K562 (cell line): ENCODE data around the gene OR14J1. TPM values are rescaled to one million over a fixed set of nuclear protein-coding genes. Genes with fewer than 3 reads are reported as not detected.
"Not testable (repeated sequence)": the region's sequence is repeated elsewhere in the genome, so short reads cannot be mapped to it uniquely, and the experiment has no call there.

Experiments used
- ATAC-seq: fragments of 200-7000 bp; cut with Tn5 transposase; 3 replicates; pipeline ENCODE4 v1.9.1; 2020; ENCODE audit warnings: moderate library complexity
- BruUV-seq: library from RNA; stranded (reverse); fragments of 400-500 nt; replicated peaks from 2 replicates; lab custom pipeline; 2021; lab: Mats Ljungman, UMichigan
- CTCF ChIA-PET: fragments of 300-600 bp; formaldehyde crosslinking; extraction: SDS; loops from one replicate; lab custom pipeline; 2021; ENCODE audit warnings: low intra/inter-chr PET ratio; lab: Yijun Ruan, JAX
- POLR2A ChIA-PET: fragments of 300-600, 350-650 bp; sonication (Branson Sonifier 250); formaldehyde crosslinking; extraction: SDS; loops from one replicate; lab custom pipeline; 2021; ENCODE audit warnings: antibody characterized with exemption, inconsistent platforms; lab: Yijun Ruan, JAX
- DNase-seq, 4 experiments: peaks; one replicate each; pipeline versions ENCODE4 v3.0.0 to v3.0.0-alpha.2; 2011 to 2018; ENCODE audit warnings: low spot score in 3 of 4, mixed read lengths in 3 of 4; ENCODE audit errors: extremely low read depth in 1 of 4
- FAIRE-seq: peaks from 2 replicates; lab custom pipeline; 2011; peaks lifted over from hg19 to GRCh38; lab: Jason Lieb, UNC
- H2AFZ ChIP-seq: 2 replicates; pipeline ENCODE4 v1.6.0; 2011; ENCODE audit warnings: low read depth, low read length, control low read depth, inconsistent platforms
- H3K27ac ChIP-seq: fragments of 200-600 bp; 3 replicates; pipeline ENCODE4 v1.8.0; 2011; ENCODE audit warnings: low read depth, mild to moderate bottlenecking, control low read depth, inconsistent platforms, low read length, moderate library complexity, mixed read lengths; ENCODE audit errors: extremely low read depth
- H3K27me3 ChIP-seq, 2 experiments: fragments of 300-600 bp in 1 of 2; 2 replicates in 1 of 2; 3 replicates in 1 of 2; pipeline versions ENCODE4 v1.6.0 to v1.8.0; 2011; ENCODE audit warnings: inconsistent platforms in 2 of 2, low read length in 2 of 2, mild to moderate bottlenecking in 1 of 2, mixed read lengths in 1 of 2, moderate library complexity in 1 of 2; ENCODE audit not compliant: control insufficient read depth in 2 of 2, insufficient read depth in 2 of 2
- H3K36me3 ChIP-seq: fragments of 300-600 bp; 3 replicates; pipeline ENCODE4 v1.8.0; 2011; ENCODE audit warnings: mild to moderate bottlenecking, low read length, inconsistent platforms; ENCODE audit not compliant: control insufficient read depth, insufficient read depth
- H3K4me1 ChIP-seq, 2 experiments: fragments of 200-600 bp in 1 of 2; replicated peaks in 1 of 2; 2 replicates in 1 of 2; 3 replicates in 1 of 2; pipeline versions ENCODE4 v1.5.1 to v1.8.0; 2011; ENCODE audit warnings: inconsistent platforms in 2 of 2, low read length in 2 of 2, mild to moderate bottlenecking in 1 of 2, mixed read lengths in 1 of 2, moderate library complexity in 1 of 2; ENCODE audit not compliant: control insufficient read depth in 2 of 2, insufficient read depth in 2 of 2
- H3K4me2 ChIP-seq: 2 replicates; pipeline ENCODE4 v1.6.1; 2011; ENCODE audit warnings: low read length, control low read depth, inconsistent platforms, mixed read lengths; ENCODE audit not compliant: insufficient read depth
- H3K4me3 ChIP-seq: fragments of 200-600 bp; sonication (generic), shearing (Covaris generic); 2 replicates; pipeline ENCODE4 v1.5.1; 2016; ENCODE audit warnings: control low read depth, inconsistent platforms
- H3K79me2 ChIP-seq: fragments of 200-600 bp; 3 replicates; pipeline ENCODE4 v1.8.0; 2011; ENCODE audit warnings: low read length, inconsistent platforms; ENCODE audit not compliant: control insufficient read depth, insufficient read depth
- H3K9ac ChIP-seq, 2 experiments: 2 replicates each; pipeline versions ENCODE4 v1.6.0 to v1.6.1; 2011; ENCODE audit warnings: low read depth in 2 of 2, low read length in 2 of 2, control low read depth in 1 of 2, inconsistent platforms in 1 of 2, mild to moderate bottlenecking in 1 of 2, mixed read lengths in 1 of 2; ENCODE audit not compliant: insufficient read depth in 1 of 2
- H3K9me1 ChIP-seq: one replicate; pipeline ENCODE4 v1.6.0; 2011; ENCODE audit warnings: inconsistent platforms, mild to moderate bottlenecking, low read length, moderate library complexity; ENCODE audit not compliant: control insufficient read depth, insufficient read depth
- H3K9me3 ChIP-seq: replicated peaks from 2 replicates; pipeline ENCODE4 v1.5.1; 2011; ENCODE audit warnings: low read depth, low read length, inconsistent platforms; ENCODE audit not compliant: control insufficient read depth, insufficient read depth
- H4K20me1 ChIP-seq: replicated peaks from 2 replicates; pipeline ENCODE4 v1.6.1; 2011; ENCODE audit warnings: low read length, inconsistent platforms, mixed read lengths; ENCODE audit not compliant: control insufficient read depth, insufficient read depth
- C11orf30 ChIP-seq: fragments of 450-650 bp; IDR thresholded peaks from 2 replicates; pipeline ENCODE4 v1.6.1; 2016; ENCODE audit warnings: low read depth, mild to moderate bottlenecking
- MAFF ChIP-seq: IDR thresholded peaks from 2 replicates; pipeline ENCODE4 v1.6.1; 2012; ENCODE audit warnings: low read length, improper control_type of control experiment
- MAFG ChIP-seq: fragments of 450-650 bp; conservative IDR thresholded peaks from 2 replicates; pipeline ENCODE4 v1.6.1; 2016; ENCODE audit warnings: missing genetic modification characterization, missing compliant biosample characterization
- NFYB ChIP-seq: IDR thresholded peaks from 2 replicates; pipeline ENCODE4 v1.6.1; 2011; ENCODE audit warnings: mild to moderate bottlenecking, moderate library complexity; ENCODE audit not compliant: insufficient read length; ENCODE audit errors: extremely low read depth
- ZNF146 ChIP-seq: IDR thresholded peaks from one replicate; pipeline ENCODE4 v1.6.1; 2018; ENCODE audit warnings: missing compliant biosample characterization; ENCODE audit not compliant: unreplicated experiment
- ZNF316 ChIP-seq: fragments of 450-650 bp; IDR thresholded peaks from 2 replicates; pipeline ENCODE4 v1.6.1; 2016
- WGBS: fragments of 100-300 bp; shearing (Covaris generic); methylation state at CpG from one replicate; pipeline ENCODE4 v1.1.6; 2016; ENCODE audit warnings: low coverage, mixed read lengths; ENCODE audit not compliant: insufficient coverage; ENCODE audit errors: missing lambda C conversion rate; 5-methylcytosine and 5-hydroxymethylcytosine counted together
- in situ Hi-C: fragments of 300-500 bp; cut with MboI; formaldehyde crosslinking; loops from 4 replicates; pipeline ENCODE4 v1.15.0; 2018; ENCODE audit warnings: inconsistent platforms, mixed read lengths
- intact Hi-C: fragments of 100-400 bp; cut with micrococcal nuclease; formaldehyde crosslinking; loops from 2 replicates; pipeline ENCODE4 v1.14.2; 2022
- polyA plus RNA-seq, 8 experiments: library from polyadenylated mRNA; depleted of rRNA in 4 of 8; stranded (reverse) in 5 of 8; unstranded in 3 of 8; fragments of >200 nt; fragmentation: Nextera tagmentation in 2 of 8; fragmentation: Illumina TruSeq in 1 of 8; extraction: Ambion mirVana in 2 of 8; extraction: Trizol in 1 of 8; gene quantifications; 2 replicates each; pipeline versions ENCODE4 v1.2.1 to v1.2.3, GENCODE V29; 2011 to 2014; ENCODE audit warnings: inconsistent platforms in 1 of 8, missing spikeins in 1 of 8
- total RNA-seq, 7 experiments: library from RNA; depleted of rRNA in 6 of 7; stranded (reverse); fragments of >200 nt in 6 of 7; fragmentation: Illumina TruSeq in 2 of 7; extraction: Trizol in 2 of 7; gene quantifications; 2 replicates each; pipeline versions ENCODE4 v1.2.1 to v1.2.3, GENCODE V29; 2011 to 2021; ENCODE audit warnings: low replicate concordance in 1 of 7

OR14J1 gene
- total and polyA plus RNA-seq, 9 of the 15 experiments (the other 6 are each of a cell fraction or from before 2014, with no cell fraction given) = not detected

GRCh38 chr6:29345380-29345779 is 43.9 kb downstream of the OR14J1 start:
- no peak for DNase-seq
- H3K36me3 ChIP-seq = no peaks in the 10 kb centered on the region
- FAIRE-seq = no peak
- no peaks in the 10 kb centered on the region for H4K20me1 ChIP-seq
- no peak for ATAC-seq
- no peaks in the 10 kb centered on the region for H3K4me1 ChIP-seq
- TF ChIP-seq C11orf30 (peak; percentile 77), MAFF (peak; percentile 41; the same call in 1 of the 2 replicates), ZNF316 (peak; percentile 90), MAFG (tag) (peak; percentile 72), NFYB (no peak)
- intact Hi-C loops = no loop called here
- no peak overlapping the region for H3K27ac ChIP-seq
- H3K4me2 ChIP-seq = no peak overlapping the region
- H3K9ac ChIP-seq = no peak overlapping the region
- H3K9me1 ChIP-seq = no peaks in the 10 kb centered on the region
- POLR2A ChIA-PET = interaction anchor here (0.6 kb wide), 1 partner anchor 791 kb away, joined by 3 read pairs; no protein-coding TSS in a partner anchor
- in situ Hi-C loops = no loop called here
- H3K79me2 ChIP-seq = no peaks in the 10 kb centered on the region
- H2AFZ ChIP-seq = no peak overlapping the region
- CTCF ChIA-PET = no interaction called here
- H3K4me3 ChIP-seq = no peak overlapping the region
- WGBS = 0% methylated on average over 3 of the region's 3 CpGs
- no peaks in the 10 kb centered on the region for H3K9me3 ChIP-seq
- BruUV-seq = no TSS peak
- H3K27me3 ChIP-seq = no peaks in the 10 kb centered on the region

DNA sequence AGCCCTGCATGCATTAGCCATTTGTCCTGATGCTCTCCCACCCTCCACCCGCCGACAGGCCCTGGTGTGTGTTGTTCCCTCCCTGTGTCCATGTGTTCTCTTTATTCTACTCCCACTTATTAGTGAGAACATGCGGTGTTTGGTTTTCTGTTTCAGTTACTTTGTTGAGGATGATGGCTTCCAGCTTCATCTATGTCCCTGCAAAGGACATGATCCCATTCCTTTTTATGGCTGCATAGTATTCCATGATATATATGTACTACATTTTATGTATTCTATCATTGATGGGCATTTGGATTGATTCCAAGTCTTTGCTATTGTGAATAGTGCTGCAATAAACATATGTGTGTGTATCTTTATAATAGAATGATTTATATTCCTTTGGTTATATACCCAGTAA is 47.8 kb downstream of the OR14J1 start:
- H3K27ac ChIP-seq, FAIRE-seq, H4K20me1 ChIP-seq, H3K9me1 ChIP-seq, CTCF ChIA-PET, BruUV-seq, ATAC-seq, H3K36me3 ChIP-seq, intact Hi-C loops, POLR2A ChIA-PET, in situ Hi-C loops, H3K9ac ChIP-seq, H3K4me2 ChIP-seq, DNase-seq, H3K4me1 ChIP-seq, H3K9me3 ChIP-seq, H3K79me2 ChIP-seq, H3K4me3 ChIP-seq, H2AFZ ChIP-seq, H3K27me3 ChIP-seq: not testable (repeated sequence)
- peak; percentile 63 for TF ChIP-seq ZNF146 (CRISPR knock-in tag)
- 8% methylated on average over 3 of the region's 3 CpGs for WGBS
